ENCODE measurements around the gene ZG16. TPM values are rescaled to one million over a fixed set of nuclear protein-coding genes. Genes with fewer than 3 reads are reported as not detected.
"Not testable (repeated sequence)": the region's sequence is repeated elsewhere in the genome, so short reads cannot be mapped to it uniquely, and the experiment has no call there.

ZG16 gene
- total RNA-seq, 2 experiments from 2014 or later, result not detected

DNA sequence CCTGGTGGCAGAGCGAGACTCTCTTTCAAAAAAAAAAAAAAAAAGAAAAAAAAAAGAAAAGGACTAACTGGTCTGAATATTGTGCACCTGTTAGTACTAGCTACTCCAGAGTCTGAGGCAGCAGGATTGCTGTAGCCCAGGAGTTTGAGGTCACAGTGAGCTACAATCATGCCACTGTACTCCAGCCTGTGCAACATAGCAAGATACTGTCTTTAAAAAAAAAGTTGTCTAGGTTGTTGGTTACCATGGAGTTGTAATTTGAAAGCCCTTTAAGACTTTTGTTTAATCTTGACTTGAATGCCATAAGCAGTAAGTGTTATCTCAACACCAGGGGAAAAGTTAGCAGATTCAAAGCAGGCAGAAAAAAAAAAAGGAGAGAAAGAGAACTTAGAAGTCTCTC, 21.4 kb upstream of the ZG16 start:
- Mint-ChIP-seq H3K4me1 (peaks cover 18% of the 10 kb centered on the region), H3K9me3 (no peaks in the 10 kb centered on the region), H3K36me3 (ENCODE audit: low read depth) (no peaks in the 10 kb centered on the region), H3K27me3 (no peaks in the 10 kb centered on the region), H3K27ac (no peak overlapping the region), H3K4me3 (no peak overlapping the region)
- CTCF ChIA-PET, result interaction anchor here (0.7 to 2.4 kb wide), 5 partner anchors 12 to 59 kb away, joined by 3 to 11 read pairs (median 3); partner anchors contain the start of gene PAGR1
- POLR2A ChIA-PET, result interaction anchor here (1.2 kb wide), 1 partner anchor 10 kb away, joined by 5 read pairs; no protein-coding TSS in a partner anchor
- no peak for DNase-seq

DNA sequence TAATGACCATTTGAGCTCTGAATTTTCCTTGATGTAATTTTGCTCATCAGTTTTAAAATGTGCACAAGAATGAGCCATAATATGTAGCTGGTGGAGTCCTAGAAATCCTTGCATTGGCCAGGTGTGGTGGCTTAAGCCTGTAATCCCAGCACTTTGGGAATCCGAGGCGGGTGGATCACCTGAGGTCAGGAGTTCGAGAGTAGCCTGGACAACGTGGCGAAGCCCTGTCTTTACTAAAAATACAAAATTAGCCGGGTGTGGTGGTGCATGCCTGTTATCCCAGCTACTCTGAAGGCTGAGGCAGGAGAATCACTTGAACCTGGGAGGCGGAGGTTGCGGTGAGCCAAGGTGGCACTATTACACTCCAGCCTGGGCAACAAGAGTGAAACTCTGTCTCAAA, 21.0 kb upstream of the ZG16 start:
- not testable (repeated sequence) for H3K36me3 Mint-ChIP-seq (ENCODE audit: low read depth); DNase-seq; H3K4me3 Mint-ChIP-seq; H3K27ac Mint-ChIP-seq; H3K27me3 Mint-ChIP-seq; H3K9me3 Mint-ChIP-seq
- CTCF ChIA-PET, result interaction anchor here (0.7 to 2.4 kb wide), 5 partner anchors 11 to 59 kb away, joined by 3 to 11 read pairs (median 3); partner anchors contain the start of gene PAGR1
- POLR2A ChIA-PET, result interaction anchor here (1.2 kb wide), 1 partner anchor 11 kb away, joined by 5 read pairs; no protein-coding TSS in a partner anchor
- H3K4me1 Mint-ChIP-seq, result peaks cover 19% of the 10 kb centered on the region

DNA sequence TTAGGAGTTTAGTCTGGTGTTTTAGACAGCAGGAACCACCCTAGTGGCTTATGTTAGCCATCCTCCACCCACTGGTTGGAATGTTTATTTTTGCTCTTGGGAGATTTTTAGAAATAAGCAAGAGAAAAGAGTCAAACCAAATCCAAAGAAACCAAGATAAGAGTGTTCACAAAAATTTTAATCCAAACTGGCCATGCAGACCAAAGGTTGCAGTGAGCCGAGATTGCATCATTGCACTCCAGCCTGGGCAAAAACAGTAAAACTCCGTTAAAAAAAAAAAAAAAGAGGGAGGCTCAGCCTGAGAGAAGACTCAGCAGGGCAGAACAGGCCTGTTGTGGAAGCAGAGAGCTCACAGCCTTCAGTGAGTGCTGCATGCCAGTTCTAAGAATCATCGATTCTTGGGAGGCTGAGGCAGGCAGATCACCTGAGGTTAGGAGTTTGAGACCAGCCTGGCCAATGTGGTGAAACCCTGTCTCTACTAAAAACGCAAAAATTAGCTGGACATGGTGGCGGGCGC, 20.0 kb upstream of the ZG16 start:
- CTCF ChIA-PET, result interaction anchor here (2.4 kb wide), 1 partner anchor 27 kb away, joined by 11 read pairs; no protein-coding TSS in a partner anchor
- H3K36me3 Mint-ChIP-seq (ENCODE audit: low read depth), result no peaks in the 10 kb centered on the region
- H3K4me3 Mint-ChIP-seq, result no peak overlapping the region
- H3K27ac Mint-ChIP-seq, result no peak overlapping the region
- H3K9me3 Mint-ChIP-seq, result no peaks in the 10 kb centered on the region
- peaks cover 19% of the 10 kb centered on the region for H3K4me1 Mint-ChIP-seq
- no peak for DNase-seq
- no peaks in the 10 kb centered on the region for H3K27me3 Mint-ChIP-seq
- POLR2A ChIA-PET, result no interaction called here

- Mint-ChIP-seq H3K36me3 (ENCODE audit: low read depth) (no peaks in the 10 kb centered on the region), H3K4me3 (no peak overlapping the region), H3K4me1 (peaks cover 7% of the 10 kb centered on the region), H3K27ac (no peak overlapping the region), H3K27me3 (no peaks in the 10 kb centered on the region), H3K9me3 (no peaks in the 10 kb centered on the region)
- CTCF ChIA-PET, result interaction anchor here (1.5 kb wide), 1 partner anchor 12 kb away, joined by 5 read pairs; no protein-coding TSS in a partner anchor
- POLR2A ChIA-PET, result interaction anchor here (2.3 kb wide), 1 partner anchor 14 kb away, joined by 7 read pairs; the partner anchor contains the start of gene C16orf54
- no peak for DNase-seq
Measured at GRCh38 chr16:29760567-29761279, 17.3 kb upstream of the ZG16 start.

GRCh38 chr16:29761280-29761651, 16.8 kb upstream of the ZG16 start:
- H3K4me3 Mint-ChIP-seq; H3K36me3 Mint-ChIP-seq (ENCODE audit: low read depth); H3K27ac Mint-ChIP-seq; POLR2A ChIA-PET; DNase-seq; H3K27me3 Mint-ChIP-seq; H3K9me3 Mint-ChIP-seq; H3K4me1 Mint-ChIP-seq: not testable (repeated sequence)
- CTCF ChIA-PET, result interaction anchor here (1.5 kb wide), 1 partner anchor 13 kb away, joined by 5 read pairs; no protein-coding TSS in a partner anchor

DNA sequence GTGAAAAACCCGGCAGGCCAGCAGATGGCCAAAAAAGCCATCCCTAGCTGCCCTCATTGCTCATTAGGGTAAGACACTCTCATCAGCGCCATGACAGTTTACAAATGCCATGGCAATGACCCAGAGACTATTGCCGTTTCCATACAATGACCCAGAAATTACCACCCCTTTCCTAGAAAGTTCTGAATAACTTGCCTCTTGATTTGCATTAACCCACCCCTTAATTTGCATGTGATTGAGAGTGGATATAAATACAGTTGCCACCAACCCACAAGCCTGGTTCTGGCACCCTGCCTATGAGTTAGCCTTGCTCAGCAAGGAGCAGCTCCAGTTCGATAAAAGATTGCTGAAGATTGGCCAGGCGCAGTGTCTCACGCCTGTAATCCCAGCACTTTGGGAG, 16.2 kb upstream of the ZG16 start:
- ChIA-PET CTCF (interaction anchor here (1.5 kb wide), 1 partner anchor 13 kb away, joined by 5 read pairs; no protein-coding TSS in a partner anchor), POLR2A (no interaction called here)
- no peaks in the 10 kb centered on the region for H3K9me3 Mint-ChIP-seq
- H3K4me1 Mint-ChIP-seq, result peaks cover 7% of the 10 kb centered on the region
- no peak overlapping the region for H3K4me3 Mint-ChIP-seq
- H3K27me3 Mint-ChIP-seq, result no peaks in the 10 kb centered on the region
- H3K36me3 Mint-ChIP-seq (ENCODE audit: low read depth), result no peaks in the 10 kb centered on the region
- H3K27ac Mint-ChIP-seq, result no peak overlapping the region
- no peak for DNase-seq

- Mint-ChIP-seq H3K4me1 (peaks cover 5% of the 10 kb centered on the region), H3K27me3 (no peaks in the 10 kb centered on the region), H3K27ac (no peak overlapping the region), H3K4me3 (no peak overlapping the region), H3K36me3 (ENCODE audit: low read depth) (no peaks in the 10 kb centered on the region), H3K9me3 (no peaks in the 10 kb centered on the region)
- POLR2A ChIA-PET, result no interaction called here
- CTCF ChIA-PET, result no interaction called here
- no peak for DNase-seq
Measured at GRCh38 chr16:29763326-29763725, 14.7 kb upstream of the ZG16 start.

GRCh38 chr16:29765167-29766032, 12.7 kb upstream of the ZG16 start:
- POLR2A ChIA-PET, result no interaction called here
- Mint-ChIP-seq H3K9me3 (no peaks in the 10 kb centered on the region), H3K4me3 (no peak overlapping the region), H3K27ac (no peak overlapping the region), H3K4me1 (peaks cover 1% of the 10 kb centered on the region), H3K27me3 (no peaks in the 10 kb centered on the region), H3K36me3 (ENCODE audit: low read depth) (no peaks in the 10 kb centered on the region)
- CTCF ChIA-PET, result interaction anchor here (0.7 to 1.2 kb wide), 2 partner anchors 20 to 74 kb away, joined by 3 read pairs; no protein-coding TSS in a partner anchor
- no peak for DNase-seq

DNA sequence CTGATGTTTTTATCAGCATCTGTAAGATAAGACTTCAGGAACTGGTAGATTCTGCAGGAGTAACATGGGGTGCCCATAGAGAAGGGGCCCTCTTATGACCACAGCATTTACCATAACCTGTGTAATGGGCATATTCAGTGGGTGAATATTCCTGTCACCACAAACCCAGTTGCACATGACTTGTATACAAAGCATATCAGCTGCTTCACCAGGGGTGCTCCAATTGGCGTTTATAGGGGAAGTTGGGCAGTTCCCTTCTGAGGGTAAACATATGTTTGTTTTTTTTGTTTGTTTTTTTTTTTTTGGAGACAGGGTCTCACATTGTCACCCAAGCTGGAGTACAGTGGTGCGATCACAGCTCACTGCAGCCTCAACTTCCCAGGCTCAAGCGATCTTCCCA, 11.5 kb upstream of the ZG16 start:
- DNase-seq, result no peak
- no peak overlapping the region for H3K27ac Mint-ChIP-seq
- no peaks in the 10 kb centered on the region for H3K27me3 Mint-ChIP-seq
- no peaks in the 10 kb centered on the region for H3K9me3 Mint-ChIP-seq
- no peaks in the 10 kb centered on the region for H3K36me3 Mint-ChIP-seq (ENCODE audit: low read depth)
- ChIA-PET POLR2A (no interaction called here), CTCF (interaction anchor here (0.8 kb wide), 1 partner anchor 28 kb away, joined by 3 read pairs; no protein-coding TSS in a partner anchor)
- H3K4me1 Mint-ChIP-seq, result peaks cover 1% of the 10 kb centered on the region
- no peak overlapping the region for H3K4me3 Mint-ChIP-seq

DNA sequence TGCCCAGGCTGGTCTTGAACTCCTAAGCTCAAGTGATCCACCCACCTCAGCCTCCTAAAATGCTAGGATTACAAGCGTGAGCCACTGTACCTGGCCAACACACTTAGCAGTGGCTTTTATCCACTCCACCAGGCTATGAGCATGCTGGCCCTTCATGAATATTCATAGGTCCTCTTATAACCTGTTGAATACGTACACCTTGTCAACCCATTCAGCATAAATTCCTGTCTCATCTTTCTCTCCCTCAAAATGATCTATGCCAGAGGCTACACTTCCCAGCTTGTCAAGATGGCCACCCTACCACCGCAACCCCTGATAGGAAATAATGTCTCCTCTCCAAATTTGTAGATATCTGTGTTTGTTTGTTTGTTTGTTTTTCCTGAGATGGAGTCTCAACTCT, 11.0 kb upstream of the ZG16 start:
- Mint-ChIP-seq H3K4me1 (no peaks in the 10 kb centered on the region), H3K27ac (no peak overlapping the region), H3K9me3 (no peaks in the 10 kb centered on the region), H3K36me3 (ENCODE audit: low read depth) (no peaks in the 10 kb centered on the region), H3K4me3 (no peak overlapping the region), H3K27me3 (no peaks in the 10 kb centered on the region)
- POLR2A ChIA-PET, result interaction anchor here (0.6 kb wide), 1 partner anchor 368 kb away, joined by 3 read pairs; no protein-coding TSS in a partner anchor
- CTCF ChIA-PET, result interaction anchor here (0.8 to 2.0 kb wide), 3 partner anchors 18 to 37 kb away, joined by 3 to 7 read pairs (median 3); no protein-coding TSS in a partner anchor
- no peak for DNase-seq

DNA sequence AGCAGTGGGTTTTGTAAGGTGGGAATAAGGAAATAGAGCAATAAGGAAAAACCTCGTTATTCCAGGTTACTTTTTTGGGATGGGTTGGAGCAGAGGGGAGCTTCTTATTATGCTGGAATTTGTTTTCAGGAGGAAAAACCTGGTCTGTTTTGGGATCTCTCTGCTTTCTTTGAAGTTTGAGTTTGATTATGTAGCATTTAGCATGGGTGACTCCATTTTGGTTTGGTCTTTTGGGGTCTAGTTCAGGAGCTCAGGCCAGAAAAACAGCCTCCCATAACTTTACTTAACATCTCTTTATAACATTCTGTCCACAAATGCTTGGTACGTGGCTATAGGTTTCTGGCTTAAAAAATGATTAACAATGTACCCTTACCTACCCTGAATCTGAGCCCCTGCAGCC, 8.5 kb upstream of the ZG16 start:
- H3K4me3 Mint-ChIP-seq, result no peak overlapping the region
- H3K27ac Mint-ChIP-seq, result no peak overlapping the region
- H3K27me3 Mint-ChIP-seq, result peaks cover 1% of the 10 kb centered on the region
- H3K4me1 Mint-ChIP-seq, result no peaks in the 10 kb centered on the region
- no peak for DNase-seq
- CTCF ChIA-PET, result interaction anchor here (0.9 kb wide), 1 partner anchor 69 kb away, joined by 4 read pairs; no protein-coding TSS in a partner anchor
- no peaks in the 10 kb centered on the region for H3K9me3 Mint-ChIP-seq
- H3K36me3 Mint-ChIP-seq (ENCODE audit: low read depth), result no peaks in the 10 kb centered on the region
- POLR2A ChIA-PET, result interaction anchor here (1.1 to 2.2 kb wide), 4 partner anchors 21 to 39 kb away, joined by 3 to 10 read pairs (median 4); partner anchors contain the start of genes C16orf54, KIF22 and MAZ

GRCh38 chr16:29770250-29770929, 7.7 kb upstream of the ZG16 start:
- DNase-seq, result no peak
- Mint-ChIP-seq H3K4me1 (no peaks in the 10 kb centered on the region), H3K27me3 (peaks cover 1% of the 10 kb centered on the region), H3K4me3 (no peak overlapping the region), H3K36me3 (ENCODE audit: low read depth) (no peaks in the 10 kb centered on the region), H3K9me3 (no peaks in the 10 kb centered on the region), H3K27ac (no peak overlapping the region)
- CTCF ChIA-PET, result interaction anchor here (1.8 kb wide), 1 partner anchor 15 kb away, joined by 6 read pairs; no protein-coding TSS in a partner anchor
- POLR2A ChIA-PET, result interaction anchor here (1.1 to 2.2 kb wide), 2 partner anchors 24 to 38 kb away, joined by 3 to 6 read pairs; partner anchors contain the start of gene C16orf54

All from activated CD4-positive, alpha-beta memory T cell treated with anti-CD3 and anti-CD28 coated beads, Interleukin-2, amount 10 ng/mL, durations not matched to agents 7 days and 5 days (primary cell).